Stomach (tissue), 9 donors: ENCODE data around the gene SLC17A9. TPM values are rescaled to one million over a fixed set of nuclear protein-coding genes. Genes with fewer than 3 reads are reported as not detected.
A peak's percentile ranks its signal among the peaks of the same experiment; 100 is the strongest.

Experiments used
- DNase-seq, 2 donors: peaks; one replicate each; pipeline versions ENCODE4 v3.0.0 to v3.0.0-alpha.2; 2013 to 2019
- H3K27ac ChIP-seq, 5 donors: fragments of 200-600 bp in 4 of 5; sonication (generic) in 4 of 5; one replicate each; pipeline ENCODE4 v1.5.1; 2013 to 2019; ENCODE audit warnings: mild to moderate bottlenecking in 1 of 5, moderate library complexity in 1 of 5
- H3K27me3 ChIP-seq, 3 donors: fragments of 200-600 bp; sonication (generic); one replicate each; pipeline ENCODE4 v1.5.1; 2017 to 2019; ENCODE audit warnings: mixed run types in 1 of 3
- H3K36me3 ChIP-seq, 4 donors: fragments of 200-600 bp; sonication (generic); 1 replicate in 3 of 4; 2 replicates in 1 of 4; pipeline ENCODE4 v1.5.1; 2016 to 2019
- H3K4me1 ChIP-seq, 4 donors: fragments of 200-600 bp; sonication (generic); one replicate each; pipeline ENCODE4 v1.5.1; 2016 to 2019
- H3K4me3 ChIP-seq, 4 donors: fragments of 200-600 bp; sonication (generic) in 3 of 4; one replicate each; pipeline ENCODE4 v1.5.1; 2016 to 2019; ENCODE audit warnings: mild to moderate bottlenecking in 1 of 4
- H3K9me3 ChIP-seq, 4 donors: fragments of 200-600 bp; sonication (generic); one replicate each; pipeline ENCODE4 v1.5.1; 2016 to 2019
- CTCF ChIP-seq, 7 experiments: fragments of 450-650 bp in 4 of 7; fragments of 200-600 bp in 3 of 7; sonication (generic) in 3 of 7; IDR thresholded peaks; one replicate each; pipeline ENCODE4 v1.5.1; 2016 to 2019; ENCODE audit warnings: antibody characterized with exemption in 7 of 7, control low read depth in 2 of 7, mild to moderate bottlenecking in 1 of 7
- EP300 ChIP-seq: sonication (generic); formaldehyde crosslinking; IDR thresholded peaks from one replicate; pipeline ENCODE4 v1.6.1; 2017; ENCODE audit warnings: antibody characterized with exemption
- POLR2A ChIP-seq, 4 donors: fragments of 450-650 bp; IDR thresholded peaks; one replicate each; pipeline ENCODE4 v1.6.1; 2016; ENCODE audit warnings: antibody characterized with exemption in 4 of 4, control low read depth in 2 of 4, mild to moderate bottlenecking in 1 of 4, moderate library complexity in 1 of 4
- POLR2AphosphoS5 ChIP-seq, 3 donors: sonication (generic); formaldehyde crosslinking; IDR thresholded peaks; one replicate each; pipeline ENCODE4 v1.6.1; 2016; ENCODE audit warnings: antibody characterized with exemption in 3 of 3
- WGBS, 5 donors: extraction: QIAGEN DNeasy Blood & Tissue Kit in 3 of 5; methylation state at CpG; one replicate each; pipeline versions ENCODE4 v1.1.5 to v1.1.7; 2013 to 2018; 5-methylcytosine and 5-hydroxymethylcytosine counted together
- intact Hi-C: fragments of 100-400 bp; cut with DNase I; formaldehyde crosslinking; loops from one replicate; pipeline ENCODE4 v1.15.1; 2023; ENCODE audit warnings: low total_unique reads
- polyA plus RNA-seq, 3 donors: library from polyadenylated mRNA; stranded (reverse); fragments of 200-250 nt; gene quantifications; one replicate each; pipeline ENCODE4 v1.2.3, GENCODE V29; 2013
- total RNA-seq, 5 donors: library from RNA; depleted of rRNA; stranded (reverse); fragments of >200 nt; gene quantifications; one replicate each; pipeline versions ENCODE4 v1.1.0 to v1.2.3, GENCODE V29; 2014 to 2016
- donor health status: healthy with polysubstance abuse.
- donor health status: Bipolar disorder and iron deficiency.
- donor health status: healthy.

SLC17A9 gene
- total and polyA plus RNA-seq, 8 donors: 1.1 to 76.4 (median 12.6) TPM

- WGBS, 5 donors: 90 to 94% (median 92%) methylated on average over 15 to 16 of the region's 16 CpGs
- Histone ChIP-seq H3K4me1 (peaks cover 1 to 14% (median 11%) of the 10 kb centered on the region in 4 donors), H3K27me3 (no peaks in the 10 kb centered on the region), H3K36me3 (peaks cover 87 to 100% (median 100%) of the 10 kb centered on the region in 4 donors), H3K9me3 (no peaks in the 10 kb centered on the region), H3K4me3 (no peak overlapping the region), H3K27ac (no peak overlapping the region)
- intact Hi-C loops: loop anchor here (10.0 kb wide), 1 partner anchor 99 kb away; the partner anchor contains the start of gene BHLHE23
- DNase-seq: no peak
- TF ChIP-seq EP300 (no peak), POLR2AphosphoS5 (IDR thresholded peaks at IDR 0.05) (no peak), CTCF (IDR thresholded peaks at IDR 0.05) (no peak), POLR2A (IDR thresholded peaks at IDR 0.05) (no peak)
Measured at GRCh38 chr20:62906209-62906608, 46.3 kb upstream of the SLC17A9 start.

GRCh38 chr20:62906647-62907375 is 45.7 kb upstream of the SLC17A9 start:
- peaks cover 0 to 17% (median 9%) of the 10 kb centered on the region in 4 donors for H3K4me1 ChIP-seq
- DNase-seq: no peak
- intact Hi-C loops: loop anchor here (10.0 kb wide), 1 partner anchor 98 kb away; the partner anchor contains the start of gene BHLHE23
- WGBS, 5 donors: 89 to 92% (median 90%) methylated on average over 30 to 31 of the region's 31 CpGs
- no peak for TF ChIP-seq POLR2AphosphoS5 (IDR thresholded peaks at IDR 0.05)
- TF ChIP-seq EP300: no peak
- TF ChIP-seq POLR2A (IDR thresholded peaks at IDR 0.05): no peak
- no peak for TF ChIP-seq CTCF (IDR thresholded peaks at IDR 0.05)
- no peaks in the 10 kb centered on the region for H3K27me3 ChIP-seq
- H3K27ac ChIP-seq: no peak overlapping the region
- no peak overlapping the region for H3K4me3 ChIP-seq
- no peaks in the 10 kb centered on the region for H3K9me3 ChIP-seq
- H3K36me3 ChIP-seq: peaks cover 89 to 100% (median 100%) of the 10 kb centered on the region in 4 donors

DNA sequence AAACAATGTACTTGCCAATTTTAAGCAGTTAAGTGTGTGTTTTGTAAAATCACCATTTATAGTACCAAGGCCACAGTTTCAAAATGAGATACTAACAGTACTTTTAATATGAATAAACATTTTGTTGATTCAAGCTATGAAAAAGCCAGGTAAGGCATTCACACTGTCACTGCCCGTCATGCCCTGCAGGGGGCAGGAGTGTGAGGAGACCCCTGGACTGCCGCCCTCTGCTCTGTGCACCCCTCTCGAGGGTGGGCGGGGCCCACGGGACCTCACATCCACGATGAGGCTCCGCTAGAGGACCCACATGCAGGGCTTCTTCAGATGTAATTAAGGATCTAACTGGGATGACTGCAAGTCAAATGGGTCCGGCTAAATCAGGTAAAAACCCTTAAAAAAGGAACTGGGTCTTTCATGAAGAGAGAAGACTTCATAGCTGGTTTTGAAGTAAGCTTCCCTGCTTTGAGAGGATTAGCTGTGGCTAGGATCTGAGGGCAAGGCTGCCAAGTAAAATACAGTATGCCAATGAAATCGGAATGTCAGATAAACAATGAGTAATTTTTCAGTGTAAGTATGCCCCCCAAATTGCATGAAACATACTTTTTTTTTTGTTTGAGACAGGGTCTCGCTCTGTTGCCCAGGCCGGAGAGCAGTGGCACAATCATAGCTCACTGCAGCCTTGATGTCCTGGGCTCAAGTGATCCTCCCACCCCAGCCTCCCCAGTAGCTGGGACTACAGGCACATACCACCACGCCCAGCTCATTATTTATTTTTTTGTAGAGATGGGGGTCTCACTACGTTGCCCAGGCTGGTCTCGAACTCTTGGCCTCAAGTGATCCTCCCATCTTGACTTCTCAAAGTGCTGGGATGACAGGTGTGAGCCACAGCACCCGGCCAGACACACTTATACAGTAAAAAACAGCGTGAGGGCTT is 44.9 kb upstream of the SLC17A9 start:
- peaks cover 0 to 20% (median 12%) of the 10 kb centered on the region in 4 donors for H3K4me1 ChIP-seq
- no peak for DNase-seq
- 63 to 71% (median 67%) methylated on average over 16 of the region's 16 CpGs for WGBS, 5 donors
- no peaks in the 10 kb centered on the region for H3K27me3 ChIP-seq
- H3K9me3 ChIP-seq: no peaks in the 10 kb centered on the region
- no peak for TF ChIP-seq POLR2AphosphoS5 (IDR thresholded peaks at IDR 0.05)
- TF ChIP-seq CTCF (IDR thresholded peaks at IDR 0.05): peak in 2 of 7 experiments; percentile 7 to 12
- H3K36me3 ChIP-seq: peaks cover 92 to 100% (median 100%) of the 10 kb centered on the region in 4 donors
- no peak overlapping the region for H3K27ac ChIP-seq
- H3K4me3 ChIP-seq: no peak overlapping the region
- intact Hi-C loops: loop anchor here (10.0 kb wide), 1 partner anchor 97 kb away; the partner anchor contains the start of gene BHLHE23
